ENCODE data around the gene FNDC3B. TPM values are rescaled to one million over a fixed set of nuclear protein-coding genes. Genes with fewer than 3 reads are reported as not detected.
A peak's percentile ranks its signal among the peaks of the same experiment; 100 is the strongest.

The FNDC3B gene
- total RNA-seq, 1 donor from 2014 or later, result 147 TPM

DNA sequence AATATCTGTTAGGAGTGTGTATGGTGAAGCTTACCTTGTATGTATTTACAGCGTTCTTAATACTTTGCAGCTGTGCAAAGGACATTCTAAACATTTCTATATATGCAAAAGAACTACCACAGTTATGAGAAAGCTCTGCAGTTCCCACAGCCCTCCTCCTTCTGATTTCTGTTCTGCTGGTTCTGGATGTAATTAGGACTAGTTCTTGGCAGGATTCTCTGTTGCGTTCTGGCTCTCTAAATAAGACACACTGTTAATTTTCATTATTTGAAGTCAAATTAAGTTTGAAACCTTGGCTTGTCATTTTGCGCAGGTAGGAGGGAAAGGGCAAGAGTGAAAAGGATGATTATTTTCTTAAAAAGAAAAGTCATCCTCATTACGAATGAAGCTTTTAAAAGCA lies 76.4 kb downstream of the FNDC3B start:
- peak; percentile 72 for DNase-seq

DNA sequence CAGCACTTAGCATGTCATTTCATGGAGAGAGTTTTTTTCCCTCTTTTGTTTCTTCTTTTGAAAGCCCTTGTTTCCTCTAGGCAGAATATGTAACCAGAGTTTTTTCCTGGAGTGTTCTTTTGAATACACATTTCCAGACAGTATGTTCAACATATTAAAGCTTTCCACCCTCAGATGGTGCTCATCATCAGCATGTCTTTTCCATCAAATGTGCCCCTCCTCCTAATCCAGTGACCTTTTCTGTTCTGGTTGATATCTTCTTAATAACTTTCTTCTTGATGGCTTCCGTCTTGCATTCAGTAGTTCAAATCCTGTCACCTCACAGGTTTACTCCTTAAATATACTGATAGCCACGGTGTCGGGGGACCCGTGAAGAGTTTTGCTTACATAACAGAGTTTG lies 78.6 kb downstream of the FNDC3B start:
- no peak for DNase-seq

DNA sequence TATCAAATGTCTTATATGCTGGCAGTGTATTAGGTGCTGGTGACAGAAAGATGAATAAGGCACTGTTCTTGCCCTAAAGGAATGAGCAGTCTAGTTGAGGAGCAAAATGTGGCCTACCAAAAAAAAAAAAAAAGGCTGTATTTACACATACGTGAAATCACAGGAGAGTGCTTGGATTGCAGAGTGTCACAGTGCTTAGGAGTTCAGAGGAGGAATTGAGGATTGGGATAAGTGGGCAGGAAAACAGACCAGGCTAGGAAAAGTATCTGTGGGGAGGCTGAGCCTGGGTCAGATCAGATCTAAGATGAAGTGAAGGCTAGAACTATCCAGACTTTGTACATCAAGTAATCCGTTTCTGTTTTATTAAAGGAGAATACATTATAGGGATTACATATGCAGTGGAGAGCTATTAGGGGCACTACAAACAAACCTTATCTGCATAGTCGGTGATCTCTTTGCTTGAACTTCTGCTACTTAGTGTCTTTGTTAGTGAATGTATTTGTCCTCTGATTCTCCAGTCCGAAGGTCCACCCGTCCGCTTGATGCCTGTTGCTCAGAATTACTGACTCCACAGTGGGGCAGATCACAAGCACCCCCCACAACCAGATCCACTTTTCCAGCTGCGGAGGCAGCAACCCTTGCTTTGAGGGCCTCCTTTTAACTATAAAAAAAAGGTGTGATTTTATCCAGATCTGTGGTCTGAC lies 80.0 kb downstream of the FNDC3B start:
- DNase-seq, result no peak

DNA sequence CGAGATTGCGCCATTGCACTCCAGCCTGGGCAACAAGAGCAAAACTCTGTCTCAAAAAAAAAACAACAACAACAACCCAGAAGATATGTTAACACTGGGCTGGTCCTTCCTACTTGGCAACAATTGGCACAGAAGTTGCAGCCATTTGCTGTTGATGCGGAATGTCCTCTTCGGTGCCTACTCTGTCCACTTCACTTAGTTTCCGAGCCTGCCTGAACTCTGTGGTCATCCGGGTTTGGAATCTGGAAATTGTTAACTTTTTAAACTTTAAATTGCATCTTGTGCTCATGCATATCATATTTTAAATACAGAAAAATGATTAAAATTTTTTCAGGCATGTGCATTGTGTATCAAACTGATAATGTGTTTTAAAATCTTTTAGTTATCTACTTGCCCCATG lies 81.5 kb downstream of the FNDC3B start:
- DNase-seq, result no peak

DNA sequence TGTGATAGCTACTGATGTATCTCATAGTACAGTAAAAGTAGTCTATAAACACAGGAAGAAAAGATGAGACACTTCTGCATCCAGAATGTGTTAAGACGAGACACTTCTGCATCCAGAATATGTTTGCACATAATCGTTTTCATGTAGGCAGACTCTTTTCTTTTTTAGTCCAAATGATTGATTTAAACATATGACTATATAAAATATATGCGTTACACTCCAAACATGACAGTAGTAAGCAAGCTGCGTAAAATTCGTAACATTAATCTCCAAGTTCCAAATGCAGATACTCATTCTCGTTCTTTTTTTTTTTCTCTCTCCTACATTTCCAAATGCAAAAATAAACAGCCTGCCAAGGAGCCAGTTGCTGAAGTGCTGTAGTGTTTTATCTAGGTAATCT lies 82.6 kb downstream of the FNDC3B start:
- no peak for DNase-seq

DNA sequence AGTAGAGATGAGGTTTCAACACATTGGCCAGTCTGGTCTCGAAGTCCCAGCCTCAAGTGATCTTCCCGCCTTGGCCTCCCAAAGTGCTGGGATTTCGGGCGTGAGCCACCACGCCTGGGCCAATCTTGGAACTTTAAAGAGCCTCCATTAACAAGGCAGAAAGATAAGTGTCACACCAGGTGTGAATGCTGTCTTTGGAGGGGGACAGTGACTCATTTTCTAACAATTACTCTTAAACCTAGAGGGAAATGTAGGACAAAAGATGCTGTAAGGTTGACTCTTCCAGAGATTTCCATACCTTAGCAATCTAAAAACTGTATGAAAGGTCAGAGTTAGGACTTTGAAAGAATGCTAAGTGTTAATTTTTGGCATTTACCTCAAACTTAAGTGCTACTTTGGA lies 84.9 kb downstream of the FNDC3B start:
- DNase-seq, result no peak

DNA sequence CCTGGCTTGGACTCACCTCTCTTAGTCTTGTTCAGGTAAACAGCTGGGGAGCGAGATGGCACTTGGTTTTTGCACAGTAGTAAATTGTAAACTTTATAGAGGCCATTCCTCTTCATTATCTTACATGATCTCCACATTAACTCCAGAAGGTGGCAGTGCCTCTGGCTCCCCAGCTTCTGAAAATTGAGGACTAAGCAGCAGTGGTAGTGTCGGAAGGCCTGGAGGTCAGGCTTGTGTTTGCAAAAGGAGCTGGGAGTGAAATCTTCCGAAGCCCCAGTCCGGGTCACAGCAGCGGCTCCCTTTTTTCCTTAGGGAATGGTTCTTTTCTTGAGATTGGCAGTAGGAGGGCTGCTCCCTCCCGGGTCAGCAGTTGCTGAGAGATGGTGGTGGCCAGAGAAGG lies 85.7 kb downstream of the FNDC3B start:
- DNase-seq, result no peak

DNA sequence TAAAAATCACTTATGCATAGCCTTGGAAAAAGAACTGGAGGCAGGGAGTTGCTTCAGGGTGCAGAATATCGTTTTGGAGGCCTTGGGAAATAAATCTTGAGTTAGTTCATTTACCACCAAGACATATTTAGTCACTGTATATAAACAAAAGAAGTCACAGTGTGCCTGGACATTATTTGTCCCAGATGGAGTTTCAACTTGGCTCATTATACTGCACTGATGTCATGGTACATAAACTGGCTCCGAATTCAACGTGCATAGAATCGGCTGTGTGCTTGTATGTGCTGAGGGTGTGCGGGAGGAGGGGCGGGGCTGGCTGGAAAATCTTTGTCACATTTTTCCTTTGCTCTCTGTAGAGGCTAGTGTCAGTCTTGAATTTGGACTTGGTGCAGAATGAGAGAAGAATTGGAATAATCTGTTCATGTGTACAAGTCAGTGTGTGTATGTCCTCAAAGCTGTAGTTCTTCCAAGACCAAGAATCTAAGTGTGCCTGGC lies 86.6 kb downstream of the FNDC3B start:
- peak; percentile 96 for DNase-seq

DNA sequence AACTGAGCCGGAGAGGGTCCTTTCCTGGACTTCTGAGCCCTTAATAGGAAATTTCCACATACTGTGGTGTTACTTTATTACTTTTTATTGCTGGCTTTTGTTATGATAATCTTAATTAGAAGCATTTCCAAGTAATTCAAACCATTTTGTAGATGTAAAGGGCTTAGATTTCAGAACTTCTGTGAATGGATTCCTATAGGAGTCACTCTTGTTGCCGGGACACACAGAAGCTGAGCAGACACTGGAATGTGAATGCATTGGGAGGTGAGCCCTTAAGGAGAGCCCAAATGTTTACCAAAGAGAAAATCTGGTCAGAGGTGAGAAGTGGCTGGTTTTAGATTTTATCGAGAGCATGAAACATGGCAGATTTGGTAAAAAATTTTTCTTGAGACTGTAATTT lies 87.4 kb downstream of the FNDC3B start:
- no peak for DNase-seq

DNA sequence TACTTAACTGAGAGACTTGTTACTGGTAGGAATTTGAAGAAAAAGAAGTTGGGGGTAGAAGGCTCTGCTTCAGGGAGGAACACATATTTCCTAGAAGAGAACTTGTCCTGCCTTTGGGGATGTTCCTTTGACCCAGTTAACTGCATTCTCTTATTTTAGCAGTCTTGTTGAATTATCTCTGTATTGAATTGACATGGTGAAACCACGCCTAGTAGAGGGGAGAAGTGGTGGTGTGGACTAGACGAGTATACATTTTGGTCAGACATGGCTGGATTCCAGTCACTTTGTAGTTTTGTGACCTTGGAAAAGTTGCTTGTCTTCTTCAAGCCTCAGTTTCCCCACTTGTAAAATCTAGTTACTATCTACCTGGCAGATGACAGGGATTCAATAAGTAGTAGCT lies 87.8 kb downstream of the FNDC3B start:
- no peak for DNase-seq

DNA sequence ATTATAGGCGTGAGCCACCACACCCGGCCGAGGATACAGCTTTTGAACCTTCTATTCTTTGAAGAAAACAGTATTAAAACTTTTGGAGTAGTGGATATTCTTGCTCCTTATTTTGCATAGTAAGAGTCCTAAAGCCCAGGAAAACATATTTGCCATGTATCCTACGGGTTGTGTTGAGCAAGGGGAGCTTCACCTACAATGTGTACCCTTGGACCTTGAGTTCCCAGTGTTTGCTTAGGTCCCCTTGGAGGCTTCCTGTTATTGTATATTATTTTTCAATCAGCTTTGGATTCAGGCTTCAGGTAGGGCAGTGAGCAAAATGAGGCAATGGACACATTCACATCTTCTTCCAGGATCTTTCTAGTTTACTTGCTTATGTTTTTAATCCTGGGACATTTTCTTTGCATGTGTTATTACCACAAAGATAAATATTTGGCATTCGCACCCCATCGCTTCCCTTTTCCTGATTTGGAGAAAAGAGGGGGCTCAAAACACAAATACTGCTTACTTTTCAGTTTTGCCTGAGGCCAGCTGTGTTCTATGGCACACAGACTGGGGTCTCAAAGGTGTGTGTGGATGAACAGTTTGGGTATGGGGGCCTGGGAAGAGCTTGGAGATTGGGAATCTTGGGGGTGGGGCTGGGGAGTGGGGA lies 88.7 kb downstream of the FNDC3B start:
- DNase-seq, result no peak

DNA sequence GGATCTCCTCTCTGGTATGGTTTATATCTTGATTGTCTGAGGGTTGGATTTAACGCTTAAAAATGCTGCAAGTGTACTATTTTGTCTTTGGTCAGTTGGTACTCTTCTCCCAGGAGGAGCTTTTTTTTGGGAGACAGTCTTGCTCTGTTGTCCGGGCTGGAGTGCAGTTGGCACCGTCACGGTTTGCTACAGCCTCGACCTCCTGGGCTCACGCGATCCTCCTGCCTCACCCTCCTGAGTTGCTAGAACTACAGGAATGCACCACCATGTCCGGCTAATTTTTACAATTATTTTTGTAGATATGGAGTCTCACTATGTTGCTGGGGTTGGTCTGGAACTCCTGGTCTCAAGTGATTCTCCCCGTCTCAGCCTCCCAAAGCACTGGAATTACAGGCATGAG lies 89.5 kb downstream of the FNDC3B start:
- no peak for DNase-seq

DNA sequence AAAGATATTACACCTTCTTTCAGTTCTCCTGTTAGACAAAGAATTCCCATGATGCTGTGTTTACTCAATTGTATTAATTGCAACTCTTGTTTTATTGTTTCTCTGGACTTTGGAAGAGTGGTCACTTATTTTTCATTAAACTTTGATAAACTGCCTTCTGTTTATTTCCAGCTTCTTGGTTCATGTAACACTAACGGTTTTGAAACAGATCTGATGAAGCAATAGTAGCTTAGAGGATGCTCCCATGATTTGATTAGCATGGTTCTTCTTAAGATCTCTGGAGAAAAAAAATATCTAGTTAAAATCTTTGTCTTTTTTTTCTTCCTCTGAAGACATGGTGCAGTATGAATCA lies 90.1 kb downstream of the FNDC3B start:
- DNase-seq, result no peak

DNA sequence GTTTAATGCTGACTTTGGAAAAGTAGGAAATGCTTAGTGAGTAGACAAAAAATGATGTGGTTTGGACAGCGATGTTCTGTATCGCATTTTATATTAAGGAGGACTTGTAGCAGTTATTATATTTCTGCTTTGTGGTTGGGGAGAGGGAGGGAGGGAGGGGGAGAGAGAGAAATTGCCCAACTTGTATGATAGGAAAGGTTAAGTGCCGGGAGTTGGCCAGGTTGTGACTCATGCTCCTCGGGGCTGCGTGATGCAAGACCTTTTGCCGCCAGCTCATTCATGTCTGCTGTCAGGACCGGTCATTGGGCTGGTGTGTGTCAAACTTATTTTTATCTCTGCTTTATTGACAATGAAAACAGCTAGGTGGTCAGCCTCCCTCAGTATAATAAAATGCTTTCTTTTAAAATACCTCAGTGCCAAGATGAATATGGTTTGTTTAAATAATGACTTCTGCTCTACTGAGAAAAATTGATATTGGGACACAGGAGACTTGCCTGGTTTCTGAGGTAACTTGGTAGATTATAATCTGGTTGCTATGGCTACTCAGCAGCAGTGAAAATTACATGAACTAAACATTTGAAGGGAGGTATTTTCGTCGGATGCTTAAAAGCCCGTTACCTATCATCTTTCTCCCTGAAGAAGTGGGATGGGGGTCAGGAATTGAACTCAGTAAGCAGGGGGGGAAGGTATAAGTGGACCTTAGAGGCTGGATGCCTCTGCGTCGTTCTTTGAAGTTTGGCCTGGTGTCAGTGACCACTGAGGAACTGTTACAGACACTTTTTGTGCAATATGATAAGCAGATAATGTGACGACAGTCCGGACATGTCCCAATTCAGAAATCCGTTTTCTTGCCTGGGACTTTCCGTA lies 90.7 kb downstream of the FNDC3B start:
- DNase-seq, result peak; percentile 38

DNA sequence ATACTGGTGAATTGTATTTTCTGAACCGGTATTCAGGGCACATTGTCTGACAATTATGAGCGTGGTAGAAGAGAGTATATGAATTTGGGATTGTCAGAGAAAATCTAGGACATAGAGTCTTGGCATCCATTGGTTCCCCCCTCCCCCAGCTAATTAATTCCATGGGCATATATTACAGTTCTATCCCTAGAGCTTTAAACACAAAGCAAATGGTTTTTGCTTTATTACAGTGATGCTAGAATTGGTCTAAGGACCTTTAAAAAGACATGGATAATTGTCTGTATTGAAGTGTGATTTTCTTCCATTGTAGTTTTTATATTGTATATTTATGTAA lies 91.3 kb downstream of the FNDC3B start:
- DNase-seq, result no peak

DNA sequence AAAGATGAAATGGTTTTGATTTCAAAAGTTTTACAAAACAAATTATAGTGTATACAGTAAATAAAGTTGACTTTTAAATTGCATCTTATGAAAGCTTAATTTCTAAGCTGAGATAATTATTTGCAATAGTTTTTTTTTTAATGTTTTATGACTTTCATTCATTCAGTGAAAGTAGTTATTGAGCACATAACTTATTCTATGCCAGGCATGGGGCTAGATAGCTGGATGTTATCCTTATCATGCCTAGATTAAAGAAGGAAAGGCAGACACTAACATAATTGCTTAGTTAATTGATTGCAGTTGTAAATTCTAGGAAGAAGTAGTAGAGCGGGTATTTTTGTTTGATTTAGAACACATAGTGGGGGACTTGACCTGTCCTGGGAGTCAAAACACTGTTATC lies 92.4 kb downstream of the FNDC3B start:
- DNase-seq, result no peak

DNA sequence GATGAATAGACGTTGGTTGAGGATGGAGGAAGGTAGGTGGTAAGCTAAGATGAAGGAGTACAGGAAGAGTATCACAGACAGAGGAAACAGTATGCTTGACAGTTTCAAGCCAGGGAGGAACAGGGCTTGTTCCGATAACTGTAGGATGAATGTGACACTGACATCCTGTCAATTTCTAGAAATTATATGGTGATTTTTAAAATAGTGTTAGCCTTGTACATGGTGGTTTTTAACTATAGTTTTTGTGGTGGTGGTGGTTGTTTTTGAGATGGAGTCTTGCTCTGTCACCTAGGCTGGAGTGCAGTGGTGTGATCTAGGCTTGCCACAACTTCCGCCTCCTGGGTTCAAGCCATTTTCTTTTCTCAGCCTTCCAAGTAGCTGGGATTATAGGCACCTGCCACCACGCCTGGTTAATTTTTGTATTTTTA lies 92.8 kb downstream of the FNDC3B start:
- no peak for DNase-seq

DNA sequence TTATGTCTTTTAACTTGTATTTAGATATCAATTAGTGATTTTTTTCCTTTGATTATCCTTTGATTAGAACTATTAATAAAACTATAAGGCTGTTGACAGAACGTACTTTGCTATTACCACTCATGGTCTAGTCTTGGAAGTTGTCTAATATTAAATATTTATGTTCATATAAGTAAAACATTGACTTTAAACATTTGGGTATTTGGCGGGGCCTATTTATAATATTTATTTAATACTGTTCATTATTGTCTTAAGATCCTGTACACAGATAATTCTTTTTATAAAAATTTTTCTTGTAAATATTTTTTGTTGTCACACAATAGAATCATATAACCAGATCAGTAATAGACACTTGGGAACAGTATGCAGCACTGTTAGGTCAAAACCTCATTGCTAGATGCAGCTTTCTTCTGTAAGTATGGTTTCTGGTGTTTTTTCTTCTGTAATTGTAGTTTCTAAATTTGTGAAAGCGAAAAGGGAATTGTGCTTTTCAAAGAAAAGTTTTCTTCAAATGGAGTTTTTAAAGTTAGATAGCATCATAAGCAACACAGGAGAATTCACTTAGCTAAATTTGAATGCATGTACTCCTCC lies 93.4 kb downstream of the FNDC3B start:
- DNase-seq, result no peak

DNA sequence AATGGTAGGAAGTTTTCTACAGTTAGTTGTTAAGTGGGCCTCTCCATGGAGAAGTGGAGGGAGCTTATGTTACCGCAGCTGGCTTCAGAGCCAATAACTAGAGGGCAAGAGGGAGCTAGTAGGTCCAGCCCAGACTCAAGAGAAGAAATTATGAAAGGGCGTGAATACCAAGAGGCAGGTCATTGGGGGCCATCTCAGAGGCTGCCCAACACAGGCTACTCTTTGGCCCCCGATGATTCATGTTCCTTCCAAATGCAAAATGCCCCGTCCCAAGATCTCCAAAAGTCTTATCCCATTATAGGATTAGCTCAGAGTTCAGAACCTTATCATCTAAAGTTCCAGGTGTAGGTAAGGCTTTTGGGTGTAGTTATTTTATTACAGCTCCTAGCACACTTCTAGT lies 94.5 kb downstream of the FNDC3B start:
- DNase-seq, result no peak

DNA sequence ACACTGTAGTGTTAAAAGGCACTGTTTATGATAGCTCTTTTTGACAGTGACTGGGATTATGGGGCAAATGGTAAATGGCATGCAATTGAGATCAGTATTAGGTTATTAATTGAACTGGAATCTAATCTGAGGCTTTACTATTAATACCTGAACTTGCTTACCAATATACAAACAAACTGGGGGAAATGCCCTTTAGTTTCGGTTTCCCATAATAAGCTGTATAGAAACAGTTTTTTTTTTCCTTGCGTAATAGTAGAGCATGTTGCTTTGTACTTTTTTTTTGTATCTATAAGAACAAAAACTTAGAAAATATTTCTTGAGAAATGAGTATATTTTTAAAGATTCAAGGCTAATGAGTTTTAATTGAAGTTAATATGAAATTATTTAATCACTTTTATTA lies 95.0 kb downstream of the FNDC3B start:
- no peak for DNase-seq

DNA sequence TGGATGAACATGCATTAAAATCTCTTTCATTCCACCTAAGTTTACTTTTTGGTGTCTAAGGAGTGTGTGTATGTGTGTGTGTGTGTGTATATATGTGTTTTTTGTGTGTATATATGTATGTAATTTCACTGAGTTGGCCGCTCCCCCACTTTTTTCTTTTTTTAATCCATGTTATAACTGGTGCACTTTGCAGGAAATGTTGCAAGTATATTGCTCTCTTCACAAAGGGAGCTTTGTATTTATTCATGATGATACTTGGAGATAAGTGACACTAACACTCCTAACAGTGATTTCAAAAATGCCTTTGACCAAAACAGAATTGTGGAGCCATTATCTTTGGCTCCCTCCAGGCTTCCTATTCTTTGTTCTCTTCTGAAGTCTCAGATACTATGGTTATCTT lies 95.8 kb downstream of the FNDC3B start:
- no peak for DNase-seq

DNA sequence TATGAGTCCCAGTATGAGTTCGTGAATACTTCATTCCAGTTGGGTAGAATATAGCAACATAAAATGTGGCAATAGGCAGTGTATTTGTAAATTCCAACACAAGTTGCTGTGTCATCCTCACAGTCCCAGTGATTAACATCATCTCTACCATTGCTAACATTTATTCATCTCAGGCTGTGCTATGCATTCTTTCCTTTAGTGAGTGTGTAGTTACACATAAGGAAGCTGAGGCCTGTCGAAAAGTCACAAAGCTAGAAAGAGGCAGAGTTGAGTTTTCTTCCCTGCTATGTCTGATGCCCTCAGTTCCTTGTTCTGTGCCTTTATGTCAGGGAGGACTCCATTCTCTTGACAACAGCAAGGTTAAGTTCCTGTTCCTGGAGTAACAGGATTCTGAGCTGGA lies 96.4 kb downstream of the FNDC3B start:
- DNase-seq, result no peak

DNA sequence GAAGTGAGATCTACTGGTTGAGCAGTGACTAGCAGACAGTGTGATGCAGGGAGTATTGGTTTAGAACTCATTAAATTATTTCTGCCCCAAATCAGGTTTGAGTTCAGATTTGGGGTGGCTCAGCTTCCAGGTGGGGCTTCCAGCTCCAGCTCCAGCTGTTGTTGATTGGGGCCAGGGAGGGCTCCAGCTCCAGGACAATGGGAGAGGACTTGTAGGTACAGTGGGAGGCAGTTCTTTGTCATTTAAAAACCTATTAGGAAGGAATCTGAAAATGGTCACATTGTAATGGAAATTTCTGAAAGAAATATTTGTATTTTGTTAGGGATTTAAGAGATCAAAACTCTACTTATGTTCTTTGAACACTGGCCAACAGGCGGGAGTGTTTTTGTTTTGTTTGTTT lies 97.0 kb downstream of the FNDC3B start:
- no peak for DNase-seq
